CD14-positive monocyte (primary cell): ENCODE data around the gene CENPT. TPM values are rescaled to one million over a fixed set of nuclear protein-coding genes. Genes with fewer than 3 reads are reported as not detected.

ENCODE experiments used
- DNase-seq, 3 donors: peaks; one replicate each; pipeline ENCODE4 v3.0.0-alpha.2; 2011 to 2022
- H2AFZ ChIP-seq: 2 replicates; pipeline ENCODE4 v1.6.0; 2012; ENCODE audit warnings: mild to moderate bottlenecking, low read depth, low read length, inconsistent platforms; ENCODE audit not compliant: insufficient read depth, poor library complexity, severe bottlenecking
- H3K27ac ChIP-seq, 2 donors: 1 replicate in 1 of 2; 2 replicates in 1 of 2; pipeline ENCODE4 v1.5.1; 2012 to 2013; ENCODE audit warnings: low read length in 2 of 2, control low read depth in 1 of 2, inconsistent platforms in 1 of 2, low read depth in 1 of 2, mild to moderate bottlenecking in 1 of 2
- H3K27me3 ChIP-seq, 2 donors: one replicate each; pipeline versions ENCODE4 v1.6.0 to v1.6.1; 2011 to 2013; ENCODE audit warnings: low read length in 2 of 2; ENCODE audit not compliant: control insufficient read depth in 2 of 2, insufficient read depth in 2 of 2
- H3K36me3 ChIP-seq, 2 donors: replicated peaks in 1 of 2; 1 replicate in 1 of 2; 2 replicates in 1 of 2; pipeline versions ENCODE4 v1.5.1 to v1.6.1; 2012 to 2013; ENCODE audit warnings: low read length in 2 of 2, control low read depth in 1 of 2, inconsistent platforms in 1 of 2, mild to moderate bottlenecking in 1 of 2; ENCODE audit not compliant: insufficient read depth in 2 of 2, control insufficient read depth in 1 of 2
- H3K4me1 ChIP-seq, 2 donors: 1 replicate in 1 of 2; 2 replicates in 1 of 2; pipeline versions ENCODE4 v1.5.1 to v1.6.1; 2012 to 2013; ENCODE audit warnings: low read length in 2 of 2, control low read depth in 1 of 2, inconsistent platforms in 1 of 2, mild to moderate bottlenecking in 1 of 2, moderate library complexity in 1 of 2; ENCODE audit not compliant: insufficient read depth in 2 of 2, control insufficient read depth in 1 of 2
- H3K4me2 ChIP-seq: replicated peaks from 2 replicates; pipeline ENCODE3; 2012; ENCODE audit warnings: low read length, moderate library complexity, mild to moderate bottlenecking; ENCODE audit not compliant: poor library complexity, severe bottlenecking; ENCODE audit errors: extremely low read depth
- H3K4me3 ChIP-seq, 3 experiments: fragments of 200-600 bp in 1 of 3; sonication (generic) in 1 of 3; replicated peaks in 1 of 3; 1 replicate in 2 of 3; 2 replicates in 1 of 3; pipeline ENCODE4 v1.5.1; 2011 to 2013; ENCODE audit warnings: low read length in 3 of 3, mild to moderate bottlenecking in 3 of 3, control low read depth in 2 of 3, low read depth in 2 of 3, inconsistent platforms in 1 of 3, moderate library complexity in 1 of 3
- H3K79me2 ChIP-seq: 2 replicates; pipeline ENCODE4 v1.6.0; 2012; ENCODE audit warnings: mild to moderate bottlenecking, control low read depth, inconsistent platforms, low read length, moderate library complexity; ENCODE audit not compliant: insufficient read depth
- H3K9ac ChIP-seq: 2 replicates; pipeline ENCODE4 v1.6.0; 2017; ENCODE audit warnings: low read length, mild to moderate bottlenecking; ENCODE audit not compliant: insufficient read depth, poor library complexity, severe bottlenecking
- H3K9me3 ChIP-seq, 2 donors: replicated peaks in 1 of 2; 1 replicate in 1 of 2; 2 replicates in 1 of 2; pipeline versions ENCODE4 v1.5.1 to v1.6.1; 2012 to 2013; ENCODE audit warnings: low read length in 2 of 2, control low read depth in 1 of 2; ENCODE audit not compliant: control insufficient read depth in 1 of 2, insufficient read depth in 1 of 2
- H4K20me1 ChIP-seq: 2 replicates; pipeline ENCODE4 v1.6.0; 2012; ENCODE audit warnings: mild to moderate bottlenecking, low read length, control low read depth, moderate library complexity; ENCODE audit not compliant: insufficient read depth
- H3K27ac Mint-ChIP-seq, 7 donors: one replicate each; pipeline ENCODE4 v1.8.0; 2020; ENCODE audit warnings: mild to moderate bottlenecking in 7 of 7, mixed read lengths in 7 of 7, moderate library complexity in 6 of 7, inconsistent platforms in 2 of 7
- H3K27me3 Mint-ChIP-seq, 3 donors: one replicate each; pipeline ENCODE4 v1.8.0; 2021 to 2022; ENCODE audit warnings: low read depth in 3 of 3, mild to moderate bottlenecking in 3 of 3, mixed read lengths in 3 of 3, moderate library complexity in 3 of 3, inconsistent platforms in 1 of 3
- H3K36me3 Mint-ChIP-seq, 2 donors: one replicate each; pipeline ENCODE4 v1.8.0; 2020; ENCODE audit warnings: mixed read lengths in 2 of 2, inconsistent platforms in 1 of 2, mild to moderate bottlenecking in 1 of 2
- H3K4me1 Mint-ChIP-seq: one replicate; pipeline ENCODE4 v1.8.0; 2020; ENCODE audit warnings: mild to moderate bottlenecking, mixed read lengths
- H3K4me3 Mint-ChIP-seq, 2 donors: one replicate each; pipeline ENCODE4 v1.8.0; 2020; ENCODE audit warnings: mild to moderate bottlenecking in 2 of 2, mixed read lengths in 2 of 2, moderate library complexity in 1 of 2
- H3K9me3 Mint-ChIP-seq, 7 donors: one replicate each; pipeline ENCODE4 v1.8.0; 2020 to 2022; ENCODE audit warnings: mixed read lengths in 7 of 7, mild to moderate bottlenecking in 6 of 7, moderate library complexity in 6 of 7, inconsistent platforms in 2 of 7
- CTCF ChIP-seq: fragments of 200-600 bp; IDR thresholded peaks from one replicate; pipeline ENCODE4 v1.8.0; 2022; ENCODE audit warnings: antibody characterized with exemption, mild to moderate bottlenecking
- WGBS: methylation state at CpG from one replicate; pipeline ENCODE4 v1.1.5; 2013; ENCODE audit warnings: missing lambda C conversion rate; ENCODE audit not compliant: insufficient coverage; 5-methylcytosine and 5-hydroxymethylcytosine counted together
- intact Hi-C, 2 donors: fragments of 100-400 bp; cut with micrococcal nuclease; formaldehyde crosslinking; loops; one replicate each; pipeline versions ENCODE4 v1.15.0 to v1.15.1; 2023
- polyA plus RNA-seq, 3 donors: library from polyadenylated mRNA; depleted of rRNA in 1 of 3; unstranded in 2 of 3; stranded (reverse) in 1 of 3; fragments of 300-500 nt in 2 of 3; fragments of >200 nt in 1 of 3; fragmentation: Illumina TruSeq in 2 of 3; gene quantifications; 1 replicate in 2 of 3; 2 replicates in 1 of 3; pipeline ENCODE4 v1.2.3, GENCODE V29; 2012 to 2021

Gene CENPT
- polyA plus RNA-seq, 3 donors, result 8.3 to 120 (median 12.4) TPM

DNA sequence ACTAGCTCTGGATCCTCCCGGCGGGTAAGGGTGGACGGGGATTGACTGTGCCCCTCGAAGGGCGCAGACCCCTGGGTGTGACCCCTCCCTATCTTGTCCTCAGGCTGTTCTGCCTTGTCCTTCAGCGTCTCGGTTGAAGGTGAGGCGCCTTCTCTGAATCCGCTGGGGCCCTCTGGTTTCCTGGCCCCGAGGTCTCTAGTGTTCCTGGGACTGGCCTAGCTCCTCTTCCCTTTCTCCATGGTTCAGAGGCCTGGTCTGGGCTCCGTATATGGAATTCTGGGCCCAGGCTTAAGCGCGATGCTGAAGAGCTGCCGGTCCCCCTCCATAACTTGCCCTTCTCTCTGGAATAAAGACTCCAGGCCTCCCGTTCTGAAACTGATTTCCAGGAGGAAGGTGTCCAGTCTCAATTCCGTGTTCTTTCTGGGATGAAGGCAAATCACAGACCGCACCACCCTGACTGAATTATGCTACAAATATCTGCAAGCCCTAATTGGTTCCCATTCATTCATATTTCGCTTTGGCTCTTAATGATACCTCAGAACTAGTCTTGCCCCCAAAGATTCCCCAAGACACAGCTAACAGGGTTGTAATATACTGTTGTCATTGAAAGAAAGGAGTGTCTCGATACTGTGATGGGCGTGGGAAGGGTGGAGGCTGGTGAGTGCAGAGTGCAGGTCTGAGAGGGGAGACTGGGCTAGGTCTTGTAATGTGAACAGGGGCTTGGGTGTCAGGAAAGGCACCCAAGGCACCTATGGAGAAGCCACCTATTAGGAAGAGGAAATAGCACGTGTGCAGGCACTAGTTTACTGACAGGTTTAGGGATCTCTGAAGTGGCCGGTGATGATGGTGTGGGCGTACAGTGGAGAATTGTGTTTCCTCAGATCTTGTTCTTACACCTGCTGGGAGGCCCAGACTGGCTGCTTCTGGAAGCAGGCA is 26.2 kb upstream of the CENPT start:
- peaks cover 0 to 3% (median 0%) of the 10 kb centered on the region in 3 donors for H3K27me3 Mint-ChIP-seq
- no peak for TF ChIP-seq CTCF
- peak overlapping the region; percentile 92 for H3K9ac ChIP-seq
- peaks cover 31 to 34% of the 10 kb centered on the region in 2 donors for H3K4me1 ChIP-seq
- peak overlapping the region; percentile 98 for H2AFZ ChIP-seq
- H3K79me2 ChIP-seq, result peaks cover 39% of the 10 kb centered on the region
- WGBS, result 12% methylated on average over 18 of the region's 23 CpGs
- no peaks in the 10 kb centered on the region for H3K27me3 ChIP-seq
- DNase-seq, result no peak
- peak overlapping the region; percentile 31 to 90 for H3K27ac ChIP-seq
- H3K9me3 ChIP-seq, result no peaks in the 10 kb centered on the region
- peaks cover 0 to 2% (median 0%) of the 10 kb centered on the region in 7 donors for H3K9me3 Mint-ChIP-seq
- H4K20me1 ChIP-seq, result peaks cover 39% of the 10 kb centered on the region
- peak overlapping the region; percentile 92 to 99 (median 93) for H3K4me3 ChIP-seq
- H3K27ac Mint-ChIP-seq, result peak overlapping the region; percentile 42 to 92 (median 88)
- peaks cover 45 to 67% of the 10 kb centered on the region in 2 donors for H3K36me3 ChIP-seq
- H3K4me2 ChIP-seq, result peak overlapping the region; percentile 85
- intact Hi-C loops, result loop anchor here (2.0 to 10.0 kb wide), 4 partner anchors 27 to 61 kb away; partner anchors contain the start of genes CENPT (in 1 of the 2), CTRL (in 1 of the 2), NUTF2 (in 1 of the 2) and PSMB10 (in 1 of the 2)
- H3K4me3 Mint-ChIP-seq, result peak overlapping the region; percentile 89 to 94
- peaks cover 38% of the 10 kb centered on the region for H3K4me1 Mint-ChIP-seq
- H3K36me3 Mint-ChIP-seq, result peaks cover 42 to 62% of the 10 kb centered on the region in 2 donors

GRCh38 chr16:67872631-67873434 is 25.3 kb upstream of the CENPT start, which contains the start of gene EDC4:
Gene EDC4, plus strand, starts transcription at chr16:67873052. Its CDS starts 210 bp downstream, at chr16:67873262.
- H3K4me3 Mint-ChIP-seq, result peak within 1 kb of the TSS; percentile 89 to 94
- Histone ChIP-seq H3K9ac (peak within 1 kb of the TSS; percentile 92), H3K4me1 (peaks cover 31 to 34% of the 10 kb centered on the region in 2 donors), H2AFZ (peak within 1 kb of the TSS; percentile 98), H4K20me1 (peaks cover 39% of the 10 kb centered on the region), H3K79me2 (peaks cover 39% of the 10 kb centered on the region), H3K4me2 (peak within 1 kb of the TSS; percentile 85), H3K36me3 (peaks cover 45 to 67% of the 10 kb centered on the region in 2 donors), H3K27ac (peak within 1 kb of the TSS; percentile 87 to 90), H3K27me3 (no peaks in the 10 kb centered on the region), H3K4me3 (peak within 1 kb of the TSS; percentile 92 to 99 (median 93)), H3K9me3 (no peaks in the 10 kb centered on the region)
- H3K9me3 Mint-ChIP-seq, result peaks cover 0 to 2% (median 0%) of the 10 kb centered on the region in 7 donors
- no peak for TF ChIP-seq CTCF
- DNase-seq, result peak; percentile 85 to 94 (median 90)
- peaks cover 0 to 3% (median 0%) of the 10 kb centered on the region in 3 donors for H3K27me3 Mint-ChIP-seq
- peaks cover 38% of the 10 kb centered on the region for H3K4me1 Mint-ChIP-seq
- peaks cover 37 to 59% of the 10 kb centered on the region in 2 donors for H3K36me3 Mint-ChIP-seq
- WGBS, result 2% methylated on average over 71 of the region's 72 CpGs
- intact Hi-C loops, result loop anchor here (2.0 to 10.0 kb wide), 4 partner anchors 26 to 62 kb away; partner anchors contain the start of genes CENPT (in 1 of the 2), CTRL (in 1 of the 2), NUTF2 (in 1 of the 2) and PSMB10 (in 1 of the 2)
- peak within 1 kb of the TSS; percentile 89 to 96 (median 92) for H3K27ac Mint-ChIP-seq
